Subcutaneous adipose tissue (tissue), 4 donors: ENCODE measurements around the gene XRCC5. TPM values are rescaled to one million over a fixed set of nuclear protein-coding genes. Genes with fewer than 3 reads are reported as not detected.

ENCODE experiments used
- CTCF ChIP-seq: fragments of 450-650 bp; IDR thresholded peaks from one replicate; pipeline ENCODE4 v1.5.1; 2016; ENCODE audit warnings: low read depth, mild to moderate bottlenecking, control low read depth, antibody characterized with exemption, moderate library complexity
- total RNA-seq, 4 donors: library from RNA; depleted of rRNA; stranded (reverse); fragments of >200 nt; gene quantifications; one replicate each; pipeline ENCODE4 v1.1.0, GENCODE V29; 2016

The XRCC5 gene
- total RNA-seq, 4 donors from 2014 or later, result 113 to 171 (median 132) TPM

DNA sequence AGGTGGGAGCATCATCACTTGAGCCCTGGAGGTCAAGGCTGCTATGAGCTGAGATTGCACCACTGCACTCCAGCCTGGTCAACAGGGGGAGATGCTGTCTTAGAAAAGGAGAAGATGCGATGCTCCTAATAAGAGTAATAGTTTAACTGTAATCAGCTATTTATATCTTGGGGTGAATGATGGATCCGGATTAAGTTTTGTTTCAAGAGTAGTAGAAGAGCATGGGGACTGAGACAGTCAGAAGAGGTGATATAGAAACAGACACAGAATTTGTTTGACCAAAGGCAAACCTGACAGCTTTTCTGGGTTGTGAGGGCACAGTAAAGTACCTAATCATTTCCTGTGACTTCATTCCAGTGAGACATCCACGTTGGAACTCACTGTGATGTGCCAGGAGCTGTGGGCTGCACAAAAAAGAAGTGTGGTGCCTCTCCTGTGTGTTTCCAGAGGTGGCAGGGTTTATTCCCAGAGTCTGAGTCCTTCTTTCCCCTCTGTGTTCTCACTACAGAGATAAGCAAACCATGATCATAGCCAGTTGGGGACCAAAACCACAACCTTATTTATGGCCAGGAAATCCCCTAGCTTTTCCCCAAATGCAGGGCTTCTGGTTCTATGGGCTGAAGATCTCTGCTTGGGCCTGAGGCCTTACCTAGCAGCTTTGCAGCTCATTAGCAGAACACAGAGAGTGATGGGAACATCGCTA is 113.7 kb downstream of the XRCC5 start:
- TF ChIP-seq CTCF, result no peak

DNA sequence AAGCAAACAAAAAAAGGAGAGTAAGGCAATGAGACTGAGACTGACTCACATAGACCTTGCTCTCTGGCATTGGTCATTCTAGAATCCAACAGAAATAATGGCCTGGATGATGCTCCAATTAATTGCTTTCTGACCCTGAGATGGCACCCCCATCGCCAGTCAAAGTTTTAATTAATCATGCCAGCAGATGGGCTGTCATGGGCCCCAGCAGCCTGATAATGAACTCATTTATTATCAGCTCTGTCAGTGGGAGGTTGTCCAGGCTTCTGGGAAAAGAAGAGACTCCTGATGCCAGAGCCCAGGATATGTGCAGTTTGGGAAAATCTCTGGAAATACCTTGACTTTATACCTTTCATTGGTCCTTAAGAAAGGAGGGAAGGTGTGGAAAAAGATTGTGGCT is 115.2 kb downstream of the XRCC5 start:
- TF ChIP-seq CTCF, result no peak

DNA sequence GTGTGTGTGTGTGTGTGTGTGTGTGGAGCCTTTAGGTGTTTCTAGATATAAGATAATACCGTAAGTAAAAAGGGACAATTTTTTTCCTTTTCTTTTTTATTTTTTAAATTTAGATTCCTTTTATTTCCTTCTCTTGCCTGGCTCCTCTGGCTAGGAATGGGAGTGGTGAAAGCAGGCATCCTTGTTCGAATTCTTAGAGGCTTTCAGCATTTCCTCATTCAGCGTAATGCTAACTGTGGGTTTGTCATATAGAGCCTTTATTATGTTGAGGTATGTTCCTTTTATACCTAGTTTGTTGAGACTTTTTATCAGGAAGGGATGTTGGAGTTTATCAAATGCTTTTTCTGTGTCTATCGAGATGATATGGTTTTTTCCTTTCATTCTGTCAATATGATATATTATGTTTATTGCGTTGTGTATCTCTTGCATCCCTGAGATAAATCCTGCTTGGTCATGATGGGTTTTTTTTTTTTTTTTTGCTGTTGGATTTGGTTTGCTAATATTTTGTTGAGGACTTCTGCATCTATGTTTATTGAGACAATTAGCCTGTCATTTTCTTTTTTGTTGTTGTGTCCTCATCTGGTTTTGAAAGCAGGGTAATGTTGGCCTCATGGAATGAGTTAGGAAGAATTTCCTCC is 120.2 kb downstream of the XRCC5 start:
- no peak for TF ChIP-seq CTCF

GRCh38 chr2:216231867-216232266 is 122.7 kb downstream of the XRCC5 start:
- TF ChIP-seq CTCF, result no peak

- TF ChIP-seq CTCF, result no peak
Observed at GRCh38 chr2:216232721-216233120, 123.6 kb downstream of the XRCC5 start.

- TF ChIP-seq CTCF, result no peak
Observed at GRCh38 chr2:216233281-216233995, 124.3 kb downstream of the XRCC5 start.

GRCh38 chr2:216234106-216234505 is 125.0 kb downstream of the XRCC5 start:
- TF ChIP-seq CTCF, result no peak
